ENCODE results near the gene ALCAM.
"Not testable (repeated sequence)": the region's sequence is repeated elsewhere in the genome, so short reads cannot be mapped to it uniquely, and the experiment has no call there.

DNA sequence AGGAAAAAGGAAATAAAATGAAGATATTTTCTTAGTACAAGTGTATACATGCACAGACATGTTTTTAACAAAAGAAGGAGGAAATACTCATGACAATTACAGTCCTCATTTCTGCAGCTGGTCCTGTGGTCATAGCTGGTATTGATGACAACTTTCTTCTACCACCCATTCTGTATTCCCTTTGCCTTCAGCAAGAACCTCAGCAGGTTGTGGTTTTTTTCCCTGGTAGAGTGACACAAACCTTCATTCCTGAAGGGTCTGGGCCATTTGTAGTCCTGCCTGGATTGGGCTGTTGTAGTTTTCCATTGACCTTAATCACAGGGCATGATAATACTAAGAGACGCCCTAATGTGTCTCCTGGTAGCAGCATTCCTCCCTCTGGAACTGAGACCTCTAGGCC, 235.0 kb downstream of the ALCAM start:
- not testable (repeated sequence) for TF ChIP-seq EZH2 (IDR thresholded peaks at IDR 0.05; ENCODE audit: borderline replicate concordance, low read depth, low read length, severe bottlenecking); POLR2A (IDR thresholded peaks at IDR 0.05; ENCODE audit: low read depth, low read length); POLR2AphosphoS5 (IDR thresholded peaks at IDR 0.05; ENCODE audit: insufficient read depth, low read depth, low read length); MYC (IDR thresholded peaks at IDR 0.05; ENCODE audit: low read depth, low read length); MAX (IDR thresholded peaks at IDR 0.05; ENCODE audit: insufficient read depth, insufficient read length); JUN (IDR thresholded peaks at IDR 0.05; ENCODE audit: borderline replicate concordance, insufficient read depth, insufficient read length, low read depth); FOS (IDR thresholded peaks at IDR 0.05; ENCODE audit: borderline replicate concordance, insufficient read depth, low read length); GATA2 (IDR thresholded peaks at IDR 0.05; ENCODE audit: insufficient read depth, insufficient read length, low read depth, low read length)
- TF ChIP-seq, protein P1, sequence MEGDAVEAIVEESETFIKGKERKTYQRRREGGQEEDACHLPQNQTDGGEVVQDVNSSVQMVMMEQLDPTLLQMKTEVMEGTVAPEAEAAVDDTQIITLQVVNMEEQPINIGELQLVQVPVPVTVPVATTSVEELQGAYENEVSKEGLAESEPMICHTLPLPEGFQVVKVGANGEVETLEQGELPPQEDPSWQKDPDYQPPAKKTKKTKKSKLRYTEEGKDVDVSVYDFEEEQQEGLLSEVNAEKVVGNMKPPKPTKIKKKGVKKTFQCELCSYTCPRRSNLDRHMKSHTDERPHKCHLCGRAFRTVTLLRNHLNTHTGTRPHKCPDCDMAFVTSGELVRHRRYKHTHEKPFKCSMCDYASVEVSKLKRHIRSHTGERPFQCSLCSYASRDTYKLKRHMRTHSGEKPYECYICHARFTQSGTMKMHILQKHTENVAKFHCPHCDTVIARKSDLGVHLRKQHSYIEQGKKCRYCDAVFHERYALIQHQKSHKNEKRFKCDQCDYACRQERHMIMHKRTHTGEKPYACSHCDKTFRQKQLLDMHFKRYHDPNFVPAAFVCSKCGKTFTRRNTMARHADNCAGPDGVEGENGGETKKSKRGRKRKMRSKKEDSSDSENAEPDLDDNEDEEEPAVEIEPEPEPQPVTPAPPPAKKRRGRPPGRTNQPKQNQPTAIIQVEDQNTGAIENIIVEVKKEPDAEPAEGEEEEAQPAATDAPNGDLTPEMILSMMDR (IDR thresholded peaks at IDR 0.05; ENCODE audit: extremely low read depth in 1 of 2, insufficient read depth in 1 of 2, low read depth in 1 of 2, low read length in 2 of 2) = not testable (repeated sequence)
